Body of pancreas (tissue), 4 donors: Measurements from ENCODE around the gene CBFB.

Source experiments
- POLR2A ChIP-seq, 3 donors: fragments of 450-650 bp; IDR thresholded peaks; one replicate each; pipeline ENCODE4 v1.6.1; 2016; ENCODE audit warnings: antibody characterized with exemption in 3 of 3, mild to moderate bottlenecking in 2 of 3
- TF ChIP-seq, protein P1 (sequence below), 7 experiments: fragments of 450-650 bp in 4 of 7; fragments of 200-600 bp in 3 of 7; sonication (generic) in 3 of 7; IDR thresholded peaks; one replicate each; pipeline ENCODE4 v1.5.1; 2016 to 2019; ENCODE audit warnings: antibody characterized with exemption in 7 of 7

- TF ChIP-seq, protein P1, sequence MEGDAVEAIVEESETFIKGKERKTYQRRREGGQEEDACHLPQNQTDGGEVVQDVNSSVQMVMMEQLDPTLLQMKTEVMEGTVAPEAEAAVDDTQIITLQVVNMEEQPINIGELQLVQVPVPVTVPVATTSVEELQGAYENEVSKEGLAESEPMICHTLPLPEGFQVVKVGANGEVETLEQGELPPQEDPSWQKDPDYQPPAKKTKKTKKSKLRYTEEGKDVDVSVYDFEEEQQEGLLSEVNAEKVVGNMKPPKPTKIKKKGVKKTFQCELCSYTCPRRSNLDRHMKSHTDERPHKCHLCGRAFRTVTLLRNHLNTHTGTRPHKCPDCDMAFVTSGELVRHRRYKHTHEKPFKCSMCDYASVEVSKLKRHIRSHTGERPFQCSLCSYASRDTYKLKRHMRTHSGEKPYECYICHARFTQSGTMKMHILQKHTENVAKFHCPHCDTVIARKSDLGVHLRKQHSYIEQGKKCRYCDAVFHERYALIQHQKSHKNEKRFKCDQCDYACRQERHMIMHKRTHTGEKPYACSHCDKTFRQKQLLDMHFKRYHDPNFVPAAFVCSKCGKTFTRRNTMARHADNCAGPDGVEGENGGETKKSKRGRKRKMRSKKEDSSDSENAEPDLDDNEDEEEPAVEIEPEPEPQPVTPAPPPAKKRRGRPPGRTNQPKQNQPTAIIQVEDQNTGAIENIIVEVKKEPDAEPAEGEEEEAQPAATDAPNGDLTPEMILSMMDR (IDR thresholded peaks at IDR 0.05) = no peak
- TF ChIP-seq POLR2A (IDR thresholded peaks at IDR 0.05) = no peak
Measured at GRCh38 chr16:67129422-67129821, 100.5 kb downstream of the CBFB start.
